Small intestine (tissue), 4 donors: ENCODE results near the gene ZNF722. TPM values are rescaled to one million over a fixed set of nuclear protein-coding genes. Genes with fewer than 3 reads are reported as not detected.

ENCODE experiments used
- polyA plus RNA-seq, 4 donors: library from polyadenylated mRNA; stranded (reverse) in 3 of 4; unstranded in 1 of 4; fragments of 200-250 nt in 3 of 4; fragments of 120-200 nt in 1 of 4; gene quantifications; one replicate each; pipeline versions ENCODE4 v1.2.1 to v1.2.3, GENCODE V29; 2013
- donor health status: healthy with polysubstance abuse.
- donor health status: Bipolar disorder and iron deficiency.
- donor health status: healthy.

ZNF722 gene
- polyA plus RNA-seq, 4 donors: not detected

Other genes with a start within 250 kb of the ZNF722 start
- gene ZNF727, start 46.6 kb downstream of the ZNF722 start, polyA plus RNA-seq: under 1 TPM in 2 of 4 donors, not detected in 2; 0.04 to 0.37 TPM
- not detected for gene ZNF735, start 208.4 kb downstream of the ZNF722 start, polyA plus RNA-seq
- gene ZNF679, start 229.6 kb downstream of the ZNF722 start, polyA plus RNA-seq: not detected